Raji (cell line): ENCODE data around the gene SLC7A9.

ENCODE experiments used
- POLR2A ChIP-seq: IDR thresholded peaks from 2 replicates; pipeline ENCODE4 v1.6.1; 2011; ENCODE audit warnings: low read depth, low read length, control low read depth; ENCODE audit not compliant: insufficient read depth

Gene SLC7A9

DNA sequence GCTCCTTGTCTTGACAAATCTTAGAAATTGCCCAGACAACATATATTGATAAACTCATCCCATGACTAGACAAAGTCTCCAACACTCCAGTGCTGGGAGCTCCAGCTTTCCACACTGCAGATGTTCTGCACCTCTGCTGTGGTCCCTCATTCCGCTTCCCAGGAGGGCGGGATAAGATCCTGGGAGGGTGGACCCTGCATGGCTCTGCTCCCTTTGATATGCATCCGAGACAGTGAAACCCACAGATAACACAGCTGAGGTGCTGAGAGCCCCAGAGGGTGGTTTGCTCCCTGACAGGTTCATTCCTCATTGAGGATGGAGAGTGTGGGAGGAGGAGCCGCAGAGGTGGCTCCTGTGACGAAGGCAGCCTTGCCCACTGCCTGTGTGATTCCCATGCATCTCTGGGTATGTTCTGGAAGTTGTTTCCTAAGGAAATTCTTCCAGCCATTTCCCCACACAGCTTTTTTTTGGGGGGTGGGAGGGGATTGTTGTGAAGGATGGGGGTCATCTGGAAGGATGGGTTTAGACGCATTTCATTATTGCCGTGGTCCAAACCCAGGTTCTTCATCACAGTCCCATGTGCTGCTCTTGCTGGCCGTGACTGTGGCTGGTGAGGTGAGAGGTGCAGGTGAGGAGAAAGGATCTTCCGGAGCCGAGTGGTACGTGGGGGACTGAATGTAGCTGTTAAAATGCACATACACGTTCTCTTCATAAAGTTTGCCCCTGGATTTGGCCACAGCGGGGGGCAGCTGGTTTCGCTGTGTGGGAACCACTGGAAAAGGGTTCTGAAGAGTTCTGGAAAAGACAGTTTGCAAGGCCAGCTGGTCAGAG, 46.4 kb downstream of the SLC7A9 start:
- TF ChIP-seq POLR2A: no peak

DNA sequence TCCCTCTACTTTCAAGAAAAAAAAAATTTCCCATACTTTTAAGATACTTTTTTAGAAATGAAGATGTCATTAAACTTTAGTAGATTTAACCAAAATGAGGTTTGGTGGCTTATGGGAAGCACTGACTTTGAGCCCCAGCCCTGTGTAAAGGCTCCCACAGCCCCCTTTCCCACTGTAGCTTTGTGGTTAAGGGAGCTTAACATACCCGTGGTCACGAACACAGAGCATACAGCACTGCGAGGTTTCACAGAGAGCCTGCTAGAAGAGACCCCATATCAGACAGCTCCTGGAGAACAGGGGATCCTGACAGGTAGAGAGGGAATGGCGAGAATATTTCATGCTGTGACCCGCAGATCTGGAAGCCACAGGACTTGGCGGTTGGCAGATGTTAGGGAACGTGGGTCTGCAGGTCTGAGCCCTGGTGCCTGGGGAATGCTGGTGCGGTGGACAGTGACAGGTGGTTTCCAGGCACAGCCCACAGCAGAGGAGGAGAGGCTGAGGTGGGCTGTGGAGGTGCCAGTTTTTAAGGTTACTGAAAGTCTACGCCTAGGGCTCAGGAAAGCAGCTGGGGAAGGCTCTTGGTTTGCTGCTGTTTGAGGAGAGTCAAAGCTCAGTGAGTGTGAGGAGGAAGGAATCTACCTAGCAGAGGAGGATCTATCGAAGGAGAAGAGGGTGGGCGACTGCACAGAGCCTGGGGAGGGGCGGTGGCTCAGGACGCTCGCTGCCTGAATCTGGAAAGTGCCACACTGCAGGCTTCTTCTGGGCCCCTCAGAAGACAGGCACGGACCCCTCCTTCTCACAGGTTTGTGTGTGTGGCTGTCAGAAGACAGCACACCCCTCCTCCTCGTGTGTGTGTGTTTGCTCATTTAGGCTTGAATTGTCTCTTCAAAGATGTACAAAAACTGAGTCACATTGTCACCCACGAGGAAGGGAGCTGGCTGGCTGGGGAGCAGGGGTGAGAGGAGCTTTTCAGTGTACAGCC, 49.9 kb downstream of the SLC7A9 start:
- no peak for TF ChIP-seq POLR2A

DNA sequence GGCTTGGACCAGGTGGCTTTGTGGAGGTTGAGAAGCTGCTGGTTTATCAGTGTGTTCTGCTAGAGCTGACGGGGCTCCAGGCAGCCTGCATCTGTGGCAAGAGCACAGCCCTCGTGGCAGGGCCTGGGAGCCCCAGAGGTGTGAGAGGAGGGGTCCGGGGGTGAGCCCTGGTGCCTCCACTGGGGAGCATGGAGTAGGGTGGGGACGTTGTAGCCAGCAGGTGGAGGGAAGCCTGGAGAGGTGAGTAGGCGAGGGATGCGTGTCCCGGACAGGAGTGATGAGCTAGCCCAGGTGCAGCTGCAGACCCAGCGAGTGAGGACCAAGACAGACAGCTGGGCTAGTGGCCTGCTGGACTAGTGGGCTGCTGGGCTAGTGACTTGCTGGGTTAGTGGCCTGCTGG, 51.0 kb downstream of the SLC7A9 start:
- TF ChIP-seq POLR2A: no peak

DNA sequence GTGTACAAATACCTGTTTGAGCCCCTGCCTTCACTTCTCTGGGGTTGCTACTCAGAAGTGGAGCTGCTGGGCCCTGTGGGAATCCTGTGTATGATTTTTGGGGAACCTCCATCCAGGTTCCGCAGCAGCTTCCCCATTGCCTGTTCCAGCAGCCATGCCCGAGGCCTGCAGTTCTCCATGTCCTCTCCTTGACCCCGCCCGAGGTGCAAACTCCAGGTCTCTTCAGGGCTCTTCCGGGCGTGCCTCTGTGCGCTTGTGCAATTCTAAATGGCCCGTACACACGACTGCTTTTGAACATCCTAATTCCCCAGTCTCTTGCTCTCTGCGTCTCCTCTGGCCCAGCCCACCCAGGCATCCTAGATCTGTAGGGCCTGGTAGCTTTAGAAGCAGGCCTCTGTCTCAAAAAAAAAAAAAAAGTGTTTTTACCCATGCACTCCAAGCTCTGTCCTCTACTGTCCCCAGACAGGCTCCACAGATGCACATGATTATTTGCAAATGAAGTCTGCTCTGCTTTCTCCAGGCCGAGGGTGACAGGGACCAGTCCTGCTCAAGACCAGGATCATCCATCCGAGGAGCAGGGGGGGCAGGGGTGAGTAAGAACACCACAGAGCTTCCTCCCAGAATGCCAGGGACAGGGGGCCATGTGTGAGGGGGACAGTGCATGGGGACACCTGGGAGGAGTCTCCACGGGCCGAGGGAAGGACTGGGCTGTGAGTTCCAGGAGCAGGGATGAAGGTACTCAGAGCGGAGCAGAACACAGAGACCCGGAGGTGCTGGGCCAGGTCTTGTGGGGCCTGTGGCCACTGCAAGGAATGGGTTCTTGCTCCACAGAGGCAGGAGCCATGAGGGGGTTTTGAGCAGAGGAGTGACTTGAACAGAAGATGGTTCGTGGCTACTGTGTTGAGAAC, 51.7 kb downstream of the SLC7A9 start:
- no peak for TF ChIP-seq POLR2A

DNA sequence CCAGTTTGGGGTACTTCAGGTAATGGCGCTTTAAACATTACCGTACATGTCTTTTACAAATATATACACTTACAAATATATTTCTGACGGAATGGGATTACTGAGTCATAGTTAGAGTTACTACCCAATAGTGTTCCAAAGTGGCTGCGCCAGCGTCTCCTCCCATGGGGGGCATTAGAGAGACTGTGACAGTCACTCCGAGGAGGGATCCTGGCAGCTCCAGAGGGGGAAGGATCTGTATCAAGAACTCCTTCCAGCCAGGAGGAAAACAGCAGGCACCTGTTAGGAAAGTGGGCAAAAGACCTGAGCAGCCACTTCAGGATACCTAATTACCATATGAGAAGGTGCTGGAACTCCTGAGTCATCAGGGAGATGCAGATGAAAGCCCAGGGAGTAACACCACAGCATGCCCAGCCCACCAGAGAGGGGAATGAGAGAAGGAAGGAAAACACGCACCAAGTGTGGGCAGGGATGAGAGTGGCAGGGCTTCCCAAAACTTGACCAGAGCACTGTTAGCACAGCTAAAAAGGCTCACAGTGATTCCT, 52.9 kb downstream of the SLC7A9 start:
- no peak for TF ChIP-seq POLR2A

DNA sequence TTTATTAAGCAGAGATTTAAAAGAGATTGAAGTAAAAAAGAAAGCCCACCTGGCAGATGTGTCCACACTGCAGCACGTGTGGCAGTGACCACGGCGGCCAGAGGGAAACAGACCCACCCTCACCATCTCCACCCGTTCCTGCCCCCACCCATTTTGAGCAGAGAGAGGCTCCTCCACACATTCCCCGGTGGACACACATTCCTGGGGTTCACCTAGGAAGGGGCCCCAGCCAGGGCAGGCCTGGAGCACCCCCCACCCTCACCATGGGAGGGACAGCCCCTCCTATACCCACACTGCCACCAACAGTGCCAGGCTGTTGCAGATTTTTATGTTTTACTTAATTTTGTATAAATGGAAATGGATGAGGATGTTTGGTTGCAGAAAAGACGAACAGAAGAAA, 54.9 kb downstream of the SLC7A9 start:
- no peak for TF ChIP-seq POLR2A

DNA sequence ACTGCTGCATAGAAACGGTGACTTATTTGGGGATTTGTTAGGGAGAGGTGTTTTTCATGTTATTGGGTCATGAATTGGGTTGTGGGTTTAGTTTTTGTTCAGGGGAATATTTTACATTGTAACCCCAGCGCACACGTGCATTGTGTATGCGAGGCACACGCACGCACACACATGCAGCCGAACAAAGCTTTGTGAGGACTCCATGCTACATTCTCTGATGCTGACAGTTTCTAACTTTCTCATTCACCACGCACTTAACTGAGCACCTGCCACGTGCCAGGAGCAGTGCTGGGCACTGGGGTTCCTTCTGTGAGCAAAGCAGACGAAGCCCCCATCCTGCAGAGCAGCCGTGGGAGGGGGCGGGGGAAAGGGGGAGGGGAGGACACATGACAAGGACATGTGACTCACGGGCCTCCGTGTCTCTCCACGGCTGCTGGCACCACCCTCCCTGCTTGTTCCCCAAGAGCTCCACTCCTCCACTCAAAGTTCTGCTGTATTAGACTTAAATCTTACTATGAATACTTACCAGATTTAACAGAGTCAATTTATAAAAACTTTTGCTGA, 55.6 kb downstream of the SLC7A9 start:
- no peak for TF ChIP-seq POLR2A

DNA sequence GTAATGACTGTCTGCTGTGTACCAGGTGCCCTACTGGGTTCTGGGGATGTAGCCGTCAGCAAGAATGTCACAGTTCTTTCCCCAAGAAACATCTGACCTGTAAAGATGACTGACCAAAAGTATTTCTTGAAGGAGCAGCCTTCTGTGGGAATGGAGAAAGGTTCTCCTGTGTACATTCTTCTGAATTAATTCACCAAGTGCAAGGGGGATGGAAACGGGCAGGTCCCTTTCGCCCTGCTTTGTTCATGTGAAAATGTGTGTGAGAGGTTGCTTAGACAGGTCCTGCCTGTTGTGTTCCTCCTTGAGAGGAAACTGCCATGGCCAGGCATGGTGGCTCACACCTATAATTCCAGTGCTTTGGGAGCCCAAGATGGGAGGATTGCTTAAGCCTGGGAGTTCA, 57.0 kb downstream of the SLC7A9 start:
- no peak for TF ChIP-seq POLR2A

DNA sequence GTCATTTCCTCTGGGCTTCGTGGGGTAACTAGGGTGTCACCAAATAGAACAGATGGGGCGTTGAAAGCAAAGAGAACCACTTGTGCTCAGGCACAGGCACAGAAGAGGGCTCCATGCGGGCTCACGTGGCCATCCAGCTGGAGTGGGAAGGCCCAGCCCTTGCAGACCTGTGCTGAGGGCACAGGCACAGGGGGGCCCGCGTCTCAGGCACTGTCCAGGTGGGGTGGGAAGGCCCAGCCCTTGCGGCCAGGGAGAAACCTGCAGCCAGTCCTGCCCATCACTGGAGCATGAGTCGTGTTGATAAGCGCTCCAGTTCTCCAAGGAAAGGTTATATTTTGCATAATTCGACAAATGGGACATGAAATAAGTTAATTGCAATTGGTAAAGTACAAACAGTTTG, 57.5 kb downstream of the SLC7A9 start:
- no peak for TF ChIP-seq POLR2A

DNA sequence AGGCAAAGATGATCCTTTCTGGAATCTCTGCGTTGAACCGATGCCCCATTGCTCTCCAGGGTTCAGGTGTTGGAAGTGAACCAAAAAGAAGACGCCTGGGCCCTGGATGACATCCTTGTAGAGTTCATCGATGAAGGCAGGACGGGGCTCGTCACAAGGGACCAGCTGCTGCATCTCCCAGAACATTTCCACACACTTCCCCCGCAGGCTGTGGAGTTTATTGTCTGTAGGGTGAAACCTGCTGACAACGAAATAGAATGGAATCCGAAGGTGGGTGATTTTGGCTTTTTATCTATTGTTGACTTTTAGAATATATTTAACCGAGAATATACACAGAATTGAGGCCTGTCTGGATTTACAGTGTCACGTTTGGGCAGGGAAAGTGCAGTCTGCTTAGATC, 58.4 kb downstream of the SLC7A9 start:
- TF ChIP-seq POLR2A: no peak

DNA sequence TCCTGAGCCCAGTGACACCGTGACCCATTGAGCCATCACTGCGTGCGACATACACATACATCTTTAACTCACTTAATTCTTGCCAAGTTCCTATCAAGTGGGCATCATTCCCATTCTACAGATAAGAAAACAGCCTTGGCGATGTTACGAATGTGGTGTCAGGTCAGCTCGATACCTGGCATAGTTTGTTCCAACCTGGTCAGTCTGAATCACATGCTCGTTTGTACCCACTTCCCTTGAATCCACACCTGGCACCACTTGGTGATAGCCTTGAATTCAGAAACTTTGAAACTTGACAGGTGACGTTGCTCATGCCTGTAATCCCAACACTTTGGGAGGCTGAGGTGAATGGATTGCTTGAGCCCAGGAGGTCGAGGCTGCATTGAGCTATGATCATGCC, 59.1 kb downstream of the SLC7A9 start:
- no peak for TF ChIP-seq POLR2A

DNA sequence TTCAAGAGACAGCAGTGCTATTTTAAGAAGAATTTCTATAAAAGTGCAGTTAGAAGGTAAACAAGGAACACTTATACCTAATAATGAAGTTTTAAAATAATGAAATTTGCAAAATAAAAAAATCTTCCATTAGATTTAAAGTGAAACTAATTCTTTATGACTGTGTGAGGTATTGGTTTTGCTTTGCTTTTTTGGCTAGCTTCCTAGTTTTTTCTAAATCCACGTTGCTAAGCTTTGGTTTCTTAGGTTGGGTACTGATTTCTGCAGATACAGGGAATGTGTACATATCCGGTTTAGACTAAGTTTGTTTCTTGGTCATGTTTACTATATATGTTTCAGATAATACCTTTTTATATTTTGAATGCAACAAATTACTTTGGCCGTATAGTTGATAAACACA, 59.8 kb downstream of the SLC7A9 start:
- no peak for TF ChIP-seq POLR2A

DNA sequence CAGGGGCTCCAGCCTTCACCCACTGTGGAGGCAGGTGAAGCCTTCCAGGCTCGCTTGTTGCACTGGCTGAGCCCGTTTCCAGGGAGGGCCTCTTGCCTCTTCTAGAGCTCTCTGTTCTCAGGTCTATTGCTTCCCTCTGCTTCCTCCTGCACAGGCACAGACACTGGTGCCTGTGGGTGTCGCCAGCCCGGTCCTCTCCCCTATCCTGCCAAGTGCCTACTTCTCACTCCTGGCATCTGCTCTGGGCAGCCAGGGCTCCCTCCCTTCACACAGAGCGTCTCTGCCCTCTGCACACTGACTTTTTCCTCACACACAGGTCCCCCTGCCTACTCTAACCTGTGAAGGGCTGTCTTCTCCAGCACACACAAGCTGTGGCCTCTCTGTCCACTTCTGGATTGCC, 60.3 kb downstream of the SLC7A9 start:
- TF ChIP-seq POLR2A: no peak

DNA sequence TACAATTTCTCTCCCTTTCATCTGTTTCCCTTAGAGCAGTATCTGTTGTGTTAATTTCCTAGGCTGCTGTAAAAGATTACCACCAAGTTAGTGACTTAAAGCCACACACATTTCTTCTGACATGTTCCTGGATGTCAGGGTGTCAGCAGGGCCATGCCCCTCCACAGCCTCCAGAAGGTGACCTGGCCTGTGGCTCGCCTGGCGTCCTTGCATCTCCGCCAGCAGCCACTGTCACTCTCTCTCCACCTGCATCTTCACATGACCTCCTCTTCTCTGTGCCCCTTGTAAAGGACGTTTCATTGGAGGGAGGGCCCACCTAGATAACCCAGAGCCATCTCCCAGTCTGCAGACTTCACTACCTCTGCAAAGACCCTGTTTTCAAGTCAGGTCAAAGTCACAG, 61.3 kb downstream of the SLC7A9 start:
- TF ChIP-seq POLR2A: no peak
